WTC11 (cell line): ENCODE data around the gene TTC21A. TPM values are rescaled to one million over a fixed set of nuclear protein-coding genes. Genes with fewer than 3 reads are reported as not detected.

Experiments used
- ATAC-seq: fragments of 200-7000 bp; cut with Tn5 transposase; 2 replicates; pipeline ENCODE4 v1.10.0; 2021; ENCODE audit warnings: mild to moderate bottlenecking, moderate library complexity
- CTCF ChIA-PET: fragments of 300-600 bp; sonication (Branson Sonifier 250); formaldehyde crosslinking; loops from one replicate; lab custom pipeline; 2021; ENCODE audit warnings: antibody characterized with exemption; lab: Charles Lee
- POLR2A ChIA-PET: fragments of 350-600 bp; sonication (Branson Sonifier 250); formaldehyde crosslinking; loops from one replicate; lab custom pipeline; 2021; ENCODE audit warnings: antibody characterized with exemption; lab: Charles Lee
- DNase-seq: peaks from one replicate; pipeline ENCODE4 v3.0.0; 2021; ENCODE audit warnings: low spot score
- H3K27ac Mint-ChIP-seq: 2 replicates; pipeline ENCODE4 v1.8.0; 2021; ENCODE audit warnings: mixed read lengths
- H3K27me3 Mint-ChIP-seq: 2 replicates; pipeline ENCODE4 v1.8.0; 2021; ENCODE audit warnings: low read depth, mild to moderate bottlenecking, moderate library complexity, mixed read lengths
- H3K36me3 Mint-ChIP-seq: 2 replicates; pipeline ENCODE4 v1.8.0; 2021; ENCODE audit warnings: mixed read lengths
- H3K4me1 Mint-ChIP-seq: 2 replicates; pipeline ENCODE4 v1.8.0; 2022; ENCODE audit warnings: mixed read lengths
- H3K4me3 Mint-ChIP-seq: 2 replicates; pipeline ENCODE4 v1.8.0; 2021; ENCODE audit warnings: mild to moderate bottlenecking, moderate library complexity, mixed read lengths
- H3K9me3 Mint-ChIP-seq: 2 replicates; pipeline ENCODE4 v1.8.0; 2021; ENCODE audit warnings: mixed read lengths
- CBFB ChIP-seq: sonication (generic); formaldehyde crosslinking; IDR thresholded peaks from 2 replicates; pipeline ENCODE4 v1.8.1; 2022; ENCODE audit warnings: mild to moderate bottlenecking, low read depth, missing genetic modification reagents
- E2F5 ChIP-seq: sonication (generic); formaldehyde crosslinking; IDR thresholded peaks from 2 replicates; pipeline ENCODE4 v1.8.1; 2022; ENCODE audit warnings: mild to moderate bottlenecking, moderate library complexity, missing genetic modification reagents
- FOXJ3 ChIP-seq: sonication (generic); formaldehyde crosslinking; IDR thresholded peaks from 2 replicates; pipeline ENCODE4 v1.9.0; 2021; ENCODE audit warnings: missing genetic modification reagents, mild to moderate bottlenecking, borderline replicate concordance
- HMGA2 ChIP-seq: fragments of 250-450 bp; sonication (Bioruptor Pico); IDR thresholded peaks from 2 replicates; pipeline ENCODE4 v1.4.0; 2021; ENCODE audit warnings: mild to moderate bottlenecking, moderate library complexity
- HMGXB4 ChIP-seq: sonication (generic); formaldehyde crosslinking; IDR thresholded peaks from 2 replicates; pipeline ENCODE4 v1.8.1; 2023; ENCODE audit warnings: mild to moderate bottlenecking, moderate library complexity, missing genetic modification reagents
- IRF1 ChIP-seq: sonication (generic); formaldehyde crosslinking; IDR thresholded peaks from 2 replicates; pipeline ENCODE4 v1.8.0; 2023; ENCODE audit warnings: missing genetic modification reagents
- JAZF1 ChIP-seq: fragments of 250-450 bp; sonication (Bioruptor Pico); IDR thresholded peaks from 2 replicates; pipeline ENCODE4 v1.9.0; 2021; ENCODE audit warnings: moderate library complexity, mild to moderate bottlenecking, inconsistent platforms
- JUN ChIP-seq: sonication (generic); formaldehyde crosslinking; IDR thresholded peaks from 2 replicates; pipeline ENCODE4 v1.8.0; 2023; ENCODE audit warnings: mild to moderate bottlenecking, missing genetic modification reagents
- MXD4 ChIP-seq: fragments of 250-450 bp; sonication (Bioruptor Pico); IDR thresholded peaks from 2 replicates; pipeline ENCODE4 v1.8.0; 2021; ENCODE audit warnings: mild to moderate bottlenecking, moderate library complexity, borderline replicate concordance
- MYBL2 ChIP-seq: sonication (generic); formaldehyde crosslinking; IDR thresholded peaks from 2 replicates; pipeline ENCODE4 v1.8.1; 2023; ENCODE audit warnings: mild to moderate bottlenecking, moderate library complexity, missing genetic modification reagents
- NR3C1 ChIP-seq: sonication (generic); formaldehyde crosslinking; conservative IDR thresholded peaks from 2 replicates; pipeline ENCODE4 v1.8.1; 2023; ENCODE audit warnings: low read depth, mild to moderate bottlenecking, missing genetic modification reagents
- TEAD4 ChIP-seq: sonication (generic); formaldehyde crosslinking; IDR thresholded peaks from 2 replicates; pipeline ENCODE4 v1.8.0; 2022; ENCODE audit warnings: mild to moderate bottlenecking, missing genetic modification reagents
- ZNF138 ChIP-seq: sonication (generic); formaldehyde crosslinking; conservative IDR thresholded peaks from 2 replicates; pipeline ENCODE4 v1.8.1; 2022; ENCODE audit warnings: mild to moderate bottlenecking, moderate library complexity, missing genetic modification reagents
- ZNF671 ChIP-seq: fragments of 250-450 bp; sonication (Bioruptor Pico); IDR thresholded peaks from 2 replicates; pipeline ENCODE4 v1.8.0; 2021; ENCODE audit warnings: mild to moderate bottlenecking
- ZSCAN18 ChIP-seq: fragments of 250-450 bp; sonication (Bioruptor Pico); IDR thresholded peaks from 2 replicates; pipeline ENCODE4 v2.1.2; 2022; ENCODE audit warnings: mild to moderate bottlenecking, moderate library complexity
- total RNA-seq: library from RNA; stranded (reverse); gene quantifications from 3 replicates; pipeline ENCODE4 v1.2.3, GENCODE V29; 2021
- TF ChIP-seq, protein P1 (sequence below): sonication (generic); formaldehyde crosslinking; IDR thresholded peaks from 2 replicates; pipeline ENCODE4 v1.8.0; 2023; ENCODE audit warnings: mild to moderate bottlenecking, missing genetic modification reagents
- TF ChIP-seq, protein P2 (sequence below): fragments of 200-600 bp; IDR thresholded peaks from 2 replicates; pipeline ENCODE4 v1.8.0; 2022; ENCODE audit warnings: antibody characterized with exemption
- TF ChIP-seq, protein P3 (sequence below): sonication (generic); formaldehyde crosslinking; IDR thresholded peaks from 2 replicates; pipeline ENCODE4 v1.8.1; 2022; ENCODE audit warnings: low read depth, missing genetic modification reagents, borderline replicate concordance

The TTC21A gene
- total RNA-seq, 1 experiment from 2014 or later, result 3.8 TPM

DNA sequence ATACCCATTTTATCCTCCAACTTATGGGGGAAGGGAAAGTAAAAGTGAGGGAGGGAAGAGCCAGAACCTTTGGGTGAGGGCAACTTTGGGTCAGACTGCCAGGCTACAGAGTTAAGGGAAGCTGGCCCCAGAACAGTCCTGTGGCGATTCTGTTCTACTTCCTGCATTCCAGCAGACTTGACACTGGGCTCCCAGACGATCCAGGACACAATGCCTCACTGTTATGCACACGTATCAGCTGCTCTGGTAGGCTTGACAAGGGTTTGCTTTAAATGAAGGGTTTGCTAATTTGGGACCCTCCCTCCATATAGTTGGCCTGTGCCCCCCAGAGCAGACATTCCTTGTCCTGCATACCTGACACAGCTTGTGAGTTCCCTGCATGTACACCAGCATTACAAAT is 10.7 kb upstream of the TTC21A start:
- DNase-seq, result no peak
- Mint-ChIP-seq H3K9me3 (no peaks in the 10 kb centered on the region), H3K36me3 (peaks cover 52% of the 10 kb centered on the region), H3K4me1 (no peaks in the 10 kb centered on the region), H3K27ac (no peak overlapping the region), H3K4me3 (no peak overlapping the region), H3K27me3 (no peaks in the 10 kb centered on the region)
- CTCF ChIA-PET, result interaction anchor here (0.8 to 2.5 kb wide), 3 partner anchors 11 to 195 kb away, joined by 3 to 9 read pairs (median 7); no protein-coding TSS in a partner anchor
- TF ChIP-seq, protein P1, sequence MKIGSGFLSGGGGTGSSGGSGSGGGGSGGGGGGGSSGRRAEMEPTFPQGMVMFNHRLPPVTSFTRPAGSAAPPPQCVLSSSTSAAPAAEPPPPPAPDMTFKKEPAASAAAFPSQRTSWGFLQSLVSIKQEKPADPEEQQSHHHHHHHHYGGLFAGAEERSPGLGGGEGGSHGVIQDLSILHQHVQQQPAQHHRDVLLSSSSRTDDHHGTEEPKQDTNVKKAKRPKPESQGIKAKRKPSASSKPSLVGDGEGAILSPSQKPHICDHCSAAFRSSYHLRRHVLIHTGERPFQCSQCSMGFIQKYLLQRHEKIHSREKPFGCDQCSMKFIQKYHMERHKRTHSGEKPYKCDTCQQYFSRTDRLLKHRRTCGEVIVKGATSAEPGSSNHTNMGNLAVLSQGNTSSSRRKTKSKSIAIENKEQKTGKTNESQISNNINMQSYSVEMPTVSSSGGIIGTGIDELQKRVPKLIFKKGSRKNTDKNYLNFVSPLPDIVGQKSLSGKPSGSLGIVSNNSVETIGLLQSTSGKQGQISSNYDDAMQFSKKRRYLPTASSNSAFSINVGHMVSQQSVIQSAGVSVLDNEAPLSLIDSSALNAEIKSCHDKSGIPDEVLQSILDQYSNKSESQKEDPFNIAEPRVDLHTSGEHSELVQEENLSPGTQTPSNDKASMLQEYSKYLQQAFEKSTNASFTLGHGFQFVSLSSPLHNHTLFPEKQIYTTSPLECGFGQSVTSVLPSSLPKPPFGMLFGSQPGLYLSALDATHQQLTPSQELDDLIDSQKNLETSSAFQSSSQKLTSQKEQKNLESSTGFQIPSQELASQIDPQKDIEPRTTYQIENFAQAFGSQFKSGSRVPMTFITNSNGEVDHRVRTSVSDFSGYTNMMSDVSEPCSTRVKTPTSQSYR (CRISPR knock-in tag), result no peak
- TF ChIP-seq NR3C1 (CRISPR knock-in tag) (no peak), MXD4 (CRISPR knock-in tag) (no peak), E2F5 (CRISPR knock-in tag) (no peak), JAZF1 (CRISPR knock-in tag) (no peak)
- TF ChIP-seq, protein P2, sequence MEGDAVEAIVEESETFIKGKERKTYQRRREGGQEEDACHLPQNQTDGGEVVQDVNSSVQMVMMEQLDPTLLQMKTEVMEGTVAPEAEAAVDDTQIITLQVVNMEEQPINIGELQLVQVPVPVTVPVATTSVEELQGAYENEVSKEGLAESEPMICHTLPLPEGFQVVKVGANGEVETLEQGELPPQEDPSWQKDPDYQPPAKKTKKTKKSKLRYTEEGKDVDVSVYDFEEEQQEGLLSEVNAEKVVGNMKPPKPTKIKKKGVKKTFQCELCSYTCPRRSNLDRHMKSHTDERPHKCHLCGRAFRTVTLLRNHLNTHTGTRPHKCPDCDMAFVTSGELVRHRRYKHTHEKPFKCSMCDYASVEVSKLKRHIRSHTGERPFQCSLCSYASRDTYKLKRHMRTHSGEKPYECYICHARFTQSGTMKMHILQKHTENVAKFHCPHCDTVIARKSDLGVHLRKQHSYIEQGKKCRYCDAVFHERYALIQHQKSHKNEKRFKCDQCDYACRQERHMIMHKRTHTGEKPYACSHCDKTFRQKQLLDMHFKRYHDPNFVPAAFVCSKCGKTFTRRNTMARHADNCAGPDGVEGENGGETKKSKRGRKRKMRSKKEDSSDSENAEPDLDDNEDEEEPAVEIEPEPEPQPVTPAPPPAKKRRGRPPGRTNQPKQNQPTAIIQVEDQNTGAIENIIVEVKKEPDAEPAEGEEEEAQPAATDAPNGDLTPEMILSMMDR, result no peak
- peak; percentile 29 for ATAC-seq
- POLR2A ChIA-PET, result no interaction called here

GRCh38 chr3:39097716-39098472 is 9.6 kb upstream of the TTC21A start:
- H3K9me3 Mint-ChIP-seq, result no peaks in the 10 kb centered on the region
- H3K27ac Mint-ChIP-seq, result no peak overlapping the region
- ChIA-PET POLR2A (no interaction called here), CTCF (interaction anchor here (1.8 to 2.5 kb wide), 2 partner anchors 191 to 194 kb away, joined by 7 to 9 read pairs; no protein-coding TSS in a partner anchor)
- ATAC-seq (no peak), DNase-seq (no peak)
- no peak overlapping the region for H3K4me3 Mint-ChIP-seq
- no peaks in the 10 kb centered on the region for H3K4me1 Mint-ChIP-seq
- H3K36me3 Mint-ChIP-seq, result peaks cover 46% of the 10 kb centered on the region
- H3K27me3 Mint-ChIP-seq, result no peaks in the 10 kb centered on the region
- no peak for TF ChIP-seq MXD4 (CRISPR knock-in tag)
- TF ChIP-seq HMGA2 (CRISPR knock-in tag), result no peak
- TF ChIP-seq, protein P3, sequence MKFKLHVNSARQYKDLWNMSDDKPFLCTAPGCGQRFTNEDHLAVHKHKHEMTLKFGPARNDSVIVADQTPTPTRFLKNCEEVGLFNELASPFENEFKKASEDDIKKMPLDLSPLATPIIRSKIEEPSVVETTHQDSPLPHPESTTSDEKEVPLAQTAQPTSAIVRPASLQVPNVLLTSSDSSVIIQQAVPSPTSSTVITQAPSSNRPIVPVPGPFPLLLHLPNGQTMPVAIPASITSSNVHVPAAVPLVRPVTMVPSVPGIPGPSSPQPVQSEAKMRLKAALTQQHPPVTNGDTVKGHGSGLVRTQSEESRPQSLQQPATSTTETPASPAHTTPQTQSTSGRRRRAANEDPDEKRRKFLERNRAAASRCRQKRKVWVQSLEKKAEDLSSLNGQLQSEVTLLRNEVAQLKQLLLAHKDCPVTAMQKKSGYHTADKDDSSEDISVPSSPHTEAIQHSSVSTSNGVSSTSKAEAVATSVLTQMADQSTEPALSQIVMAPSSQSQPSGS (CRISPR knock-in tag), result no peak
- no peak for TF ChIP-seq TEAD4 (CRISPR knock-in tag)

DNA sequence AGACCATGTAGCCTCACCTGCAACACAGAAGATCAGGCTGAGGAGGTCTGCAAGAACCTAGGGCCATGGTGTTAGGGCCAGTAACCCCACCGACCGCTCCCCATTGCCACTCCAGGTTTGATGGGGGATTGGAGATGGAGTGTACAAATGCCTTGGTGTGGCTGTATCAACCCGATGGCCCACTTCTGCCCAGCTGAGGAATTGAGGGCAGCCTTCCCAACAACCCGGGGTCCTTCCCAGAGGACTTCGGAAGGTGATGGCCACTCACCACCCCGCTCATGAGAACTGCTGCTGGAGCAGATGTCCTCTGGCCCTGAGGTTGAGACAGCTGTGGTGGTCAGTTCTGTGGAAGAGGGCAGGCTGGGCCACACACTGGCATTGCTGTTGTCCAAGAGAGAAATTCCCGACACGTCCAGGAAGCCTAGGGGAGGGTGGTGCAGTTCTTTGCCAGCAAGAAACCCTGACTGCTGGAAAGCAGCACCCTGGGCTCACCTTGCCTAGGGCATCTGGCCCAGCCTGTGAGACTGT is 8.9 kb upstream of the TTC21A start:
- Mint-ChIP-seq H3K4me1 (no peaks in the 10 kb centered on the region), H3K27ac (no peak overlapping the region), H3K36me3 (peaks cover 44% of the 10 kb centered on the region), H3K9me3 (no peaks in the 10 kb centered on the region), H3K27me3 (no peaks in the 10 kb centered on the region), H3K4me3 (no peak overlapping the region)
- POLR2A ChIA-PET, result no interaction called here
- TF ChIP-seq IRF1, result no peak
- TF ChIP-seq MYBL2 (CRISPR knock-in tag), result no peak
- TF ChIP-seq MXD4 (CRISPR knock-in tag), result no peak
- TF ChIP-seq HMGXB4, result no peak
- TF ChIP-seq ZSCAN18 (CRISPR knock-in tag), result no peak
- no peak for TF ChIP-seq JUN
- TF ChIP-seq CBFB (CRISPR knock-in tag), result no peak
- TF ChIP-seq ZNF138 (CRISPR knock-in tag), result no peak
- no peak for TF ChIP-seq FOXJ3 (CRISPR knock-in tag)
- no peak for TF ChIP-seq ZNF671 (CRISPR knock-in tag)
- no peak for ATAC-seq
- no peak for DNase-seq
- CTCF ChIA-PET, result no interaction called here
